T-helper 22 cell (primary cell): ENCODE data around the gene RUNX2.

Experiments
- DNase-seq: peaks from one replicate; pipeline ENCODE4 v3.0.0-alpha.2; 2020; ENCODE audit warnings: low read depth

Gene RUNX2

GRCh38 chr6:45677381-45678284, 349.5 kb downstream of the RUNX2 start:
- peak; percentile 13 for DNase-seq

- no peak for DNase-seq
Observed at GRCh38 chr6:45678285-45678607, 350.1 kb downstream of the RUNX2 start.

GRCh38 chr6:45679163-45679562, 351.0 kb downstream of the RUNX2 start:
- no peak for DNase-seq

GRCh38 chr6:45679631-45680030, 351.5 kb downstream of the RUNX2 start:
- no peak for DNase-seq

GRCh38 chr6:45681860-45682511, 353.9 kb downstream of the RUNX2 start:
- no peak for DNase-seq

GRCh38 chr6:45684476-45684875, 356.3 kb downstream of the RUNX2 start:
- no peak for DNase-seq

- DNase-seq = no peak
Observed at GRCh38 chr6:45685076-45685475, 356.9 kb downstream of the RUNX2 start.

GRCh38 chr6:45686841-45687569, 358.9 kb downstream of the RUNX2 start:
- no peak for DNase-seq

GRCh38 chr6:45687570-45687969, 359.4 kb downstream of the RUNX2 start:
- no peak for DNase-seq

- no peak for DNase-seq
Observed at GRCh38 chr6:45688180-45688579, 360.1 kb downstream of the RUNX2 start.

- no peak for DNase-seq
Observed at GRCh38 chr6:45689926-45690615, 361.9 kb downstream of the RUNX2 start.

GRCh38 chr6:45690846-45691245, 362.7 kb downstream of the RUNX2 start:
- DNase-seq = no peak

- DNase-seq = no peak
Observed at GRCh38 chr6:45691426-45691825, 363.3 kb downstream of the RUNX2 start.

- DNase-seq = no peak
Observed at GRCh38 chr6:45692021-45692420, 363.9 kb downstream of the RUNX2 start.

GRCh38 chr6:45696738-45697137, 368.6 kb downstream of the RUNX2 start:
- no peak for DNase-seq

GRCh38 chr6:45697605-45698004, 369.5 kb downstream of the RUNX2 start:
- no peak for DNase-seq

GRCh38 chr6:45698046-45698445, 369.9 kb downstream of the RUNX2 start:
- DNase-seq = no peak

- no peak for DNase-seq
Observed at GRCh38 chr6:45699663-45700062, 371.5 kb downstream of the RUNX2 start.

GRCh38 chr6:45702849-45703739, 375.0 kb downstream of the RUNX2 start:
- DNase-seq = no peak

- no peak for DNase-seq
Observed at GRCh38 chr6:45704056-45704800, 376.1 kb downstream of the RUNX2 start.
